SH-SY5Y (cell line): ENCODE data around the gene ZNF736.

Experiments used
- GATA2 ChIP-seq: IDR thresholded peaks from 2 replicates; pipeline ENCODE4 v1.6.1; 2011; ENCODE audit warnings: mild to moderate bottlenecking, low read depth, low read length
- GATA3 ChIP-seq: IDR thresholded peaks from 2 replicates; pipeline ENCODE4 v1.6.1; 2011; ENCODE audit warnings: low read depth, mild to moderate bottlenecking, low read length, moderate library complexity

- TF ChIP-seq GATA2 (no peak), GATA3 (no peak)
Measured at GRCh38 chr7:64400401-64400800, 86.6 kb downstream of the ZNF736 start.
